Bone marrow (tissue), 2 donors: ENCODE results near the gene ARHGAP15.

Experiments
- DNase-seq, 2 donors: peaks; one replicate each; lab custom pipeline; 2025; lab: John Stamatoyannopoulos, UW

ARHGAP15 gene

GRCh38 chr2:143262389-143262788 is 133.2 kb downstream of the ARHGAP15 start:
- DNase-seq = peak in 1 of 2 donors; percentile 21

- DNase-seq = no peak
Measured at GRCh38 chr2:143263066-143263625, 133.9 kb downstream of the ARHGAP15 start.

GRCh38 chr2:143264851-143265250 is 135.6 kb downstream of the ARHGAP15 start:
- DNase-seq = no peak

- DNase-seq = no peak
Measured at GRCh38 chr2:143279672-143280071, 150.5 kb downstream of the ARHGAP15 start.

- DNase-seq = no peak
Measured at GRCh38 chr2:143280097-143280757, 151.0 kb downstream of the ARHGAP15 start.

- no peak for DNase-seq
Measured at GRCh38 chr2:143282684-143283083, 153.5 kb downstream of the ARHGAP15 start.

- DNase-seq = no peak
Measured at GRCh38 chr2:143284087-143284675, 155.0 kb downstream of the ARHGAP15 start.

GRCh38 chr2:143289025-143289424 is 159.8 kb downstream of the ARHGAP15 start:
- DNase-seq = no peak

- DNase-seq = no peak
Measured at GRCh38 chr2:143290221-143290620, 161.0 kb downstream of the ARHGAP15 start.

GRCh38 chr2:143294068-143294467 is 164.8 kb downstream of the ARHGAP15 start:
- DNase-seq = no peak

GRCh38 chr2:143296089-143296488 is 166.9 kb downstream of the ARHGAP15 start:
- DNase-seq = peak in 1 of 2 donors; percentile 12

GRCh38 chr2:143297182-143297581 is 168.0 kb downstream of the ARHGAP15 start:
- DNase-seq = no peak

- no peak for DNase-seq
Measured at GRCh38 chr2:143300536-143300935, 171.3 kb downstream of the ARHGAP15 start.

- DNase-seq = no peak
Measured at GRCh38 chr2:143311426-143311825, 182.2 kb downstream of the ARHGAP15 start.

- DNase-seq = no peak
Measured at GRCh38 chr2:143312441-143312840, 183.2 kb downstream of the ARHGAP15 start.

GRCh38 chr2:143313861-143314260 is 184.6 kb downstream of the ARHGAP15 start:
- DNase-seq = no peak

GRCh38 chr2:143321994-143322393 is 192.8 kb downstream of the ARHGAP15 start:
- DNase-seq = no peak

- no peak for DNase-seq
Measured at GRCh38 chr2:143329288-143329687, 200.1 kb downstream of the ARHGAP15 start.

GRCh38 chr2:143333168-143333791 is 204.1 kb downstream of the ARHGAP15 start:
- DNase-seq = no peak

- no peak for DNase-seq
Measured at GRCh38 chr2:143333847-143334246, 204.6 kb downstream of the ARHGAP15 start.

GRCh38 chr2:143334837-143335236 is 205.6 kb downstream of the ARHGAP15 start:
- no peak for DNase-seq

- DNase-seq = no peak
Measured at GRCh38 chr2:143336719-143337210, 207.5 kb downstream of the ARHGAP15 start.

- DNase-seq = no peak
Measured at GRCh38 chr2:143341478-143341877, 212.3 kb downstream of the ARHGAP15 start.
